HepG2 (cell line): ENCODE data around the gene HOXC5. TPM values are rescaled to one million over a fixed set of nuclear protein-coding genes. Genes with fewer than 3 reads are reported as not detected.

Source experiments
- ATAC-seq: fragments of 200-7000 bp; cut with Tn5 transposase; 3 replicates; pipeline ENCODE4 v1.9.1; 2020; ENCODE audit warnings: mild to moderate bottlenecking, moderate library complexity
- BruUV-seq: library from RNA; stranded (reverse); fragments of 400-500 nt; replicated peaks from 2 replicates; lab custom pipeline; 2021; lab: Mats Ljungman, UMichigan
- CTCF ChIA-PET: fragments of 300-600 bp; formaldehyde crosslinking; extraction: SDS; loops from one replicate; lab custom pipeline; 2021; ENCODE audit warnings: low total read pairs, inconsistent platforms, low intra/inter-chr PET ratio; lab: Yijun Ruan, JAX
- POLR2A ChIA-PET: fragments of 350-600 bp; sonication (Branson Sonifier 250); formaldehyde crosslinking; loops from one replicate; lab custom pipeline; 2020; ENCODE audit warnings: antibody characterized with exemption, inconsistent platforms; lab: Yijun Ruan, JAX
- DNase-seq: peaks from one replicate; pipeline ENCODE4 v3.0.0-alpha.2; 2015; ENCODE audit warnings: low spot score
- FAIRE-seq: peaks from 3 replicates; lab custom pipeline; 2011; peaks lifted over from hg19 to GRCh38; lab: Jason Lieb, UNC
- H2AFZ ChIP-seq: one replicate; pipeline ENCODE4 v1.6.1; 2011; ENCODE audit warnings: low read length, inconsistent platforms
- H3K27ac ChIP-seq: fragments of 300-600 bp; 3 replicates; pipeline ENCODE4 v1.8.0; 2011; ENCODE audit warnings: mixed run types, mild to moderate bottlenecking, mixed read lengths, low read length, inconsistent platforms; ENCODE audit not compliant: insufficient read depth; ENCODE audit errors: extremely low read length
- H3K27me3 ChIP-seq, 2 experiments: fragments of 200-600 bp in 1 of 2; 2 replicates in 1 of 2; 3 replicates in 1 of 2; pipeline versions ENCODE4 v1.6.0 to v1.8.0; 2011; ENCODE audit warnings: low read length in 2 of 2, mild to moderate bottlenecking in 2 of 2, moderate library complexity in 2 of 2, inconsistent platforms in 1 of 2; ENCODE audit not compliant: insufficient read depth in 2 of 2, control insufficient read depth in 1 of 2
- H3K36me3 ChIP-seq, 2 experiments: fragments of 200-600 bp in 1 of 2; replicated peaks in 1 of 2; 2 replicates in 1 of 2; 3 replicates in 1 of 2; pipeline versions ENCODE4 v1.5.1 to v1.8.0; 2011; ENCODE audit warnings: low read length in 2 of 2, inconsistent platforms in 1 of 2; ENCODE audit not compliant: insufficient read depth in 2 of 2, control insufficient read depth in 1 of 2
- H3K4me1 ChIP-seq: 2 replicates; pipeline ENCODE4 v1.5.1; 2012; ENCODE audit warnings: low read length, inconsistent platforms; ENCODE audit not compliant: insufficient read depth
- H3K4me2 ChIP-seq: 2 replicates; pipeline ENCODE4 v1.6.0; 2011; ENCODE audit warnings: low read depth, low read length, inconsistent platforms
- H3K4me3 ChIP-seq, 3 experiments: fragments of 200-600 bp in 1 of 3; sonication (generic), shearing (Covaris generic) in 1 of 3; replicated peaks in 1 of 3; 2 replicates each; pipeline ENCODE4 v1.5.1; 2011 to 2016; ENCODE audit warnings: low read length in 3 of 3, inconsistent platforms in 2 of 3, low read depth in 2 of 3, mild to moderate bottlenecking in 2 of 3, control low read depth in 1 of 3, mixed read lengths in 1 of 3; ENCODE audit not compliant: insufficient read depth in 1 of 3
- H3K79me2 ChIP-seq: one replicate; pipeline ENCODE4 v1.6.1; 2011; ENCODE audit warnings: low read length, inconsistent platforms; ENCODE audit not compliant: insufficient read depth
- H3K9ac ChIP-seq: 2 replicates; pipeline ENCODE4 v1.6.0; 2011; ENCODE audit warnings: mild to moderate bottlenecking, low read depth, low read length, inconsistent platforms; ENCODE audit not compliant: insufficient read depth
- H3K9me3 ChIP-seq: 2 replicates; pipeline ENCODE4 v1.5.1; 2012; ENCODE audit warnings: mild to moderate bottlenecking, low read length
- H4K20me1 ChIP-seq: 2 replicates; pipeline ENCODE4 v1.6.0; 2011; ENCODE audit warnings: inconsistent platforms, mild to moderate bottlenecking, low read length, moderate library complexity; ENCODE audit not compliant: insufficient read depth
- HIVEP1 ChIP-seq: sonication (generic); formaldehyde crosslinking; IDR thresholded peaks from 2 replicates; pipeline ENCODE4 v1.4.0; 2020; ENCODE audit warnings: mild to moderate bottlenecking, missing genetic modification reagents
- MED8 ChIP-seq: sonication (generic); formaldehyde crosslinking; IDR thresholded peaks from 2 replicates; pipeline ENCODE4 v1.8.1; 2023; ENCODE audit warnings: mild to moderate bottlenecking, missing genetic modification reagents; ENCODE audit not compliant: insufficient replicate concordance
- PHF8 ChIP-seq: sonication (generic); formaldehyde crosslinking; IDR thresholded peaks from 2 replicates; pipeline ENCODE4 v1.5.0; 2020; ENCODE audit warnings: missing genetic modification reagents
- SETDB1 ChIP-seq: sonication (generic); formaldehyde crosslinking; IDR thresholded peaks from 2 replicates; pipeline ENCODE4 v1.5.1; 2020; ENCODE audit warnings: missing genetic modification reagents, mild to moderate bottlenecking, borderline replicate concordance
- SRSF1 ChIP-seq: fragments of 200-400 bp; formaldehyde crosslinking; optimal IDR thresholded peaks from 2 replicates; pipeline ENCODE3; 2017; ENCODE audit warnings: mild to moderate bottlenecking, low read depth, low read length, moderate library complexity
- TAF1 ChIP-seq: sonication (generic); formaldehyde crosslinking; IDR thresholded peaks from 2 replicates; pipeline ENCODE4 v1.4.0; 2020; ENCODE audit warnings: missing genetic modification reagents
- ZFP62 ChIP-seq: sonication (generic); formaldehyde crosslinking; IDR thresholded peaks from 2 replicates; pipeline ENCODE4 v1.4.0; 2020; ENCODE audit warnings: missing genetic modification reagents
- ZNF460 ChIP-seq: sonication (generic); formaldehyde crosslinking; IDR thresholded peaks from 2 replicates; pipeline ENCODE4 v1.5.1; 2020; ENCODE audit warnings: missing genetic modification reagents, mild to moderate bottlenecking, borderline replicate concordance
- ZSCAN21 ChIP-seq: sonication (generic); formaldehyde crosslinking; IDR thresholded peaks from 2 replicates; pipeline ENCODE4 v1.8.0; 2022; ENCODE audit warnings: mild to moderate bottlenecking, missing genetic modification reagents, moderate library complexity, borderline replicate concordance
- ZSCAN9 ChIP-seq: IDR thresholded peaks from 2 replicates; pipeline ENCODE4 v1.6.1; 2016; ENCODE audit warnings: borderline replicate concordance
- WGBS: methylation state at CpG from one replicate; pipeline ENCODE4 v1.1.6; 2017; ENCODE audit warnings: low lambda C conversion rate; 5-methylcytosine and 5-hydroxymethylcytosine counted together
- in situ Hi-C: cut with HindIII; loops from 2 replicates; pipeline ENCODE4 v1.10.0; 2017; ENCODE audit warnings: low pct_unique_long_range_greater_than_20kb; ENCODE audit not compliant: extremely low pct_ligation_motif_present
- intact Hi-C: fragments of 100-400 bp; cut with micrococcal nuclease; formaldehyde crosslinking; loops from one replicate; pipeline ENCODE4 v1.10.0; 2022; ENCODE audit not compliant: unreplicated experiment
- polyA plus RNA-seq, 8 experiments: library from polyadenylated mRNA; depleted of rRNA in 3 of 8; stranded (reverse) in 7 of 8; unstranded in 1 of 8; fragments of >200 nt; fragmentation: Illumina TruSeq in 4 of 8; extraction: Trizol in 4 of 8; gene quantifications; 2 replicates each; pipeline versions ENCODE4 v1.2.1 to v1.2.3, GENCODE V29; 2011 to 2016; ENCODE audit warnings: low read depth in 4 of 8, missing spikeins in 1 of 8, mixed read lengths in 1 of 8; ENCODE audit not compliant: insufficient read depth in 1 of 8
- total RNA-seq, 5 experiments: library from RNA; depleted of rRNA; stranded (reverse); fragments of >200 nt; fragmentation: Illumina TruSeq; extraction: Trizol; gene quantifications; 2 replicates each; pipeline ENCODE4 v1.2.3, GENCODE V29; 2016; ENCODE audit warnings: low read depth in 1 of 5
- TF ChIP-seq, protein P1 (sequence below): sonication (generic); formaldehyde crosslinking; IDR thresholded peaks from 2 replicates; pipeline ENCODE4 v1.4.0; 2020; ENCODE audit warnings: missing genetic modification reagents
- TF ChIP-seq, protein P2 (sequence below): sonication (generic); formaldehyde crosslinking; IDR thresholded peaks from 2 replicates; pipeline ENCODE4 v1.5.0; 2020; ENCODE audit warnings: mild to moderate bottlenecking, missing genetic modification reagents, borderline replicate concordance

The HOXC5 gene
- total and polyA plus RNA-seq, 2 of the 13 experiments (the other 11 are each of a cell fraction or from before 2014, with no cell fraction given), result not detected

DNA sequence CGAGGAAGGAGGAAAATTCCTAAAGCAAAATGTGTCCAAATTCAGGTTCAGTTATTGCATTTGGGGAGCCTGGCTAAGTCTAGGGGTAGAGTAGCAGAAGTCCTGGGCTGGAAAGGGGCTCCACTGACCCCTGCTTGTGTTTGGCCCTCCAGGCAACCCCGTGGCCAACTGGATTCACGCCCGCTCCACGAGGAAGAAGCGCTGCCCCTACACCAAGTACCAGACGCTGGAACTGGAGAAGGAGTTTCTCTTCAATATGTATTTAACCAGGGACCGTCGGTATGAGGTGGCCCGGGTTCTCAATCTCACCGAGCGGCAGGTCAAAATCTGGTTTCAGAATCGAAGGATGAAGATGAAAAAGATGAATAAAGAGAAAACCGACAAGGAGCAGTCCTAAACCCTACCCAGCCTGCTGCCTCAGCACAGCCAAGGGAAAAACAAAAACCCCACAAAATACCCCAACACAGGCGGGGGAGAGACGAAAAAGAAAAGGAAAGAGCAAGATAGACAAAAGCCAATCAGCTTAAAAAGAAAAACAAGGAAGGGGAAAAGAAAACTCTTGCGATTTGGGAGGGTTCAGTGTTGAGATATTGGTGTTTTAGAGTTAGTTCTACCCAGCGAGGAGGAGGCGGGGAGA, 30.5 kb upstream of the HOXC5 start:
- H3K27ac ChIP-seq, result no peak overlapping the region
- no peak overlapping the region for H2AFZ ChIP-seq
- H3K4me1 ChIP-seq, result peaks cover 32% of the 10 kb centered on the region
- H3K4me2 ChIP-seq, result no peak overlapping the region
- in situ Hi-C loops, result no loop called here
- BruUV-seq, result no TSS peak
- H3K9me3 ChIP-seq, result no peaks in the 10 kb centered on the region
- FAIRE-seq (no peak), DNase-seq (no peak), ATAC-seq (no peak)
- intact Hi-C loops, result loop anchor here (10.0 kb wide), 1 partner anchor 362 kb away; the partner anchor contains the start of gene GPR84
- no peaks in the 10 kb centered on the region for H3K36me3 ChIP-seq
- no peaks in the 10 kb centered on the region for H4K20me1 ChIP-seq
- POLR2A ChIA-PET, result no interaction called here
- no peak overlapping the region for H3K4me3 ChIP-seq
- peaks cover 22 to 89% of the 10 kb centered on the region in 2 experiments for H3K27me3 ChIP-seq
- no peaks in the 10 kb centered on the region for H3K79me2 ChIP-seq
- CTCF ChIA-PET, result no interaction called here
- no peak overlapping the region for H3K9ac ChIP-seq
- WGBS, result 49% methylated on average over 19 of the region's 19 CpGs
- TF ChIP-seq MED8 (CRISPR knock-in tag) (no peak), ZSCAN9 (CRISPR knock-in tag) (no peak), ZSCAN21 (CRISPR knock-in tag) (no peak), SETDB1 (CRISPR knock-in tag) (no peak), SRSF1 (no peak), PHF8 (no peak), TAF1 (no peak), ZFP62 (CRISPR knock-in tag) (no peak), HIVEP1 (CRISPR knock-in tag) (no peak), ZNF460 (CRISPR knock-in tag) (no peak)
- TF ChIP-seq, protein P1, sequence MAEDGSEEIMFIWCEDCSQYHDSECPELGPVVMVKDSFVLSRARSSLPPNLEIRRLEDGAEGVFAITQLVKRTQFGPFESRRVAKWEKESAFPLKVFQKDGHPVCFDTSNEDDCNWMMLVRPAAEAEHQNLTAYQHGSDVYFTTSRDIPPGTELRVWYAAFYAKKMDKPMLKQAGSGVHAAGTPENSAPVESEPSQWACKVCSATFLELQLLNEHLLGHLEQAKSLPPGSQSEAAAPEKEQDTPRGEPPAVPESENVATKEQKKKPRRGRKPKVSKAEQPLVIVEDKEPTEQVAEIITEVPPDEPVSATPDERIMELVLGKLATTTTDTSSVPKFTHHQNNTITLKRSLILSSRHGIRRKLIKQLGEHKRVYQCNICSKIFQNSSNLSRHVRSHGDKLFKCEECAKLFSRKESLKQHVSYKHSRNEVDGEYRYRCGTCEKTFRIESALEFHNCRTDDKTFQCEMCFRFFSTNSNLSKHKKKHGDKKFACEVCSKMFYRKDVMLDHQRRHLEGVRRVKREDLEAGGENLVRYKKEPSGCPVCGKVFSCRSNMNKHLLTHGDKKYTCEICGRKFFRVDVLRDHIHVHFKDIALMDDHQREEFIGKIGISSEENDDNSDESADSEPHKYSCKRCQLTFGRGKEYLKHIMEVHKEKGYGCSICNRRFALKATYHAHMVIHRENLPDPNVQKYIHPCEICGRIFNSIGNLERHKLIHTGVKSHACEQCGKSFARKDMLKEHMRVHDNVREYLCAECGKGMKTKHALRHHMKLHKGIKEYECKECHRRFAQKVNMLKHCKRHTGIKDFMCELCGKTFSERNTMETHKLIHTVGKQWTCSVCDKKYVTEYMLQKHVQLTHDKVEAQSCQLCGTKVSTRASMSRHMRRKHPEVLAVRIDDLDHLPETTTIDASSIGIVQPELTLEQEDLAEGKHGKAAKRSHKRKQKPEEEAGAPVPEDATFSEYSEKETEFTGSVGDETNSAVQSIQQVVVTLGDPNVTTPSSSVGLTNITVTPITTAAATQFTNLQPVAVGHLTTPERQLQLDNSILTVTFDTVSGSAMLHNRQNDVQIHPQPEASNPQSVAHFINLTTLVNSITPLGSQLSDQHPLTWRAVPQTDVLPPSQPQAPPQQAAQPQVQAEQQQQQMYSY (CRISPR knock-in tag), result no peak
- TF ChIP-seq, protein P2, sequence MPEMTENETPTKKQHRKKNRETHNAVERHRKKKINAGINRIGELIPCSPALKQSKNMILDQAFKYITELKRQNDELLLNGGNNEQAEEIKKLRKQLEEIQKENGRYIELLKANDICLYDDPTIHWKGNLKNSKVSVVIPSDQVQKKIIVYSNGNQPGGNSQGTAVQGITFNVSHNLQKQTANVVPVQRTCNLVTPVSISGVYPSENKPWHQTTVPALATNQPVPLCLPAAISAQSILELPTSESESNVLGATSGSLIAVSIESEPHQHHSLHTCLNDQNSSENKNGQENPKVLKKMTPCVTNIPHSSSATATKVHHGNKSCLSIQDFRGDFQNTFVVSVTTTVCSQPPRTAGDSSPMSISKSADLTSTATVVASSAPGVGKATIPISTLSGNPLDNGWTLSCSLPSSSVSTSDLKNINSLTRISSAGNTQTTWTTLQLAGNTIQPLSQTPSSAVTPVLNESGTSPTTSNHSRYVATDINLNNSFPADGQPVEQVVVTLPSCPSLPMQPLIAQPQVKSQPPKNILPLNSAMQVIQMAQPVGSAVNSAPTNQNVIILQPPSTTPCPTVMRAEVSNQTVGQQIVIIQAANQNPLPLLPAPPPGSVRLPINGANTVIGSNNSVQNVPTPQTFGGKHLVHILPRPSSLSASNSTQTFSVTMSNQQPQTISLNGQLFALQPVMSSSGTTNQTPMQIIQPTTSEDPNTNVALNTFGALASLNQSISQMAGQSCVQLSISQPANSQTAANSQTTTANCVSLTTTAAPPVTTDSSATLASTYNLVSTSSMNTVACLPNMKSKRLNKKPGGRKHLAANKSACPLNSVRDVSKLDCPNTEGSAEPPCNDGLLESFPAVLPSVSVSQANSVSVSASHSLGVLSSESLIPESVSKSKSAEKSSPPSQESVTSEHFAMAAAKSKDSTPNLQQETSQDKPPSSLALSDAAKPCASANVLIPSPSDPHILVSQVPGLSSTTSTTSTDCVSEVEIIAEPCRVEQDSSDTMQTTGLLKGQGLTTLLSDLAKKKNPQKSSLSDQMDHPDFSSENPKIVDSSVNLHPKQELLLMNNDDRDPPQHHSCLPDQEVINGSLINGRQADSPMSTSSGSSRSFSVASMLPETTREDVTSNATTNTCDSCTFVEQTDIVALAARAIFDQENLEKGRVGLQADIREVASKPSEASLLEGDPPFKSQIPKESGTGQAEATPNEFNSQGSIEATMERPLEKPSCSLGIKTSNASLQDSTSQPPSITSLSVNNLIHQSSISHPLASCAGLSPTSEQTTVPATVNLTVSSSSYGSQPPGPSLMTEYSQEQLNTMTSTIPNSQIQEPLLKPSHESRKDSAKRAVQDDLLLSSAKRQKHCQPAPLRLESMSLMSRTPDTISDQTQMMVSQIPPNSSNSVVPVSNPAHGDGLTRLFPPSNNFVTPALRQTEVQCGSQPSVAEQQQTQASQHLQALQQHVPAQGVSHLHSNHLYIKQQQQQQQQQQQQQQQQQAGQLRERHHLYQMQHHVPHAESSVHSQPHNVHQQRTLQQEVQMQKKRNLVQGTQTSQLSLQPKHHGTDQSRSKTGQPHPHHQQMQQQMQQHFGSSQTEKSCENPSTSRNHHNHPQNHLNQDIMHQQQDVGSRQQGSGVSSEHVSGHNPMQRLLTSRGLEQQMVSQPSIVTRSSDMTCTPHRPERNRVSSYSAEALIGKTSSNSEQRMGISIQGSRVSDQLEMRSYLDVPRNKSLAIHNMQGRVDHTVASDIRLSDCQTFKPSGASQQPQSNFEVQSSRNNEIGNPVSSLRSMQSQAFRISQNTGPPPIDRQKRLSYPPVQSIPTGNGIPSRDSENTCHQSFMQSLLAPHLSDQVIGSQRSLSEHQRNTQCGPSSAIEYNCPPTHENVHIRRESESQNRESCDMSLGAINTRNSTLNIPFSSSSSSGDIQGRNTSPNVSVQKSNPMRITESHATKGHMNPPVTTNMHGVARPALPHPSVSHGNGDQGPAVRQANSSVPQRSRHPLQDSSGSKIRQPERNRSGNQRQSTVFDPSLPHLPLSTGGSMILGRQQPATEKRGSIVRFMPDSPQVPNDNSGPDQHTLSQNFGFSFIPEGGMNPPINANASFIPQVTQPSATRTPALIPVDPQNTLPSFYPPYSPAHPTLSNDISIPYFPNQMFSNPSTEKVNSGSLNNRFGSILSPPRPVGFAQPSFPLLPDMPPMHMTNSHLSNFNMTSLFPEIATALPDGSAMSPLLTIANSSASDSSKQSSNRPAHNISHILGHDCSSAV (CRISPR knock-in tag), result no peak
